ENCODE data around the gene CLBA1. TPM values are rescaled to one million over a fixed set of nuclear protein-coding genes. Genes with fewer than 3 reads are reported as not detected.

The CLBA1 gene
- total and polyA plus RNA-seq, 11 donors, result 0.76 to 3.7 (median 2.6) TPM

GRCh38 chr14:104965561-104966231, 19.9 kb upstream of the CLBA1 start:
- Histone ChIP-seq H3K27me3 (peaks cover 0 to 12% (median 0%) of the 10 kb centered on the region in 9 donors), H3K9me3 (no peaks in the 10 kb centered on the region), H3K27ac (peak overlapping the region in 1 of 12 donors; percentile 94), H3K36me3 (no peaks in the 10 kb centered on the region), H3K4me3 (no peak overlapping the region), H3K4me1 (peaks cover 3 to 33% (median 21%) of the 10 kb centered on the region in 12 donors)
- TF ChIP-seq POLR2A (IDR thresholded peaks at IDR 0.05), result no peak
- TF ChIP-seq CTCF (IDR thresholded peaks at IDR 0.05), result no peak
- 78 to 86% (median 84%) methylated on average over 9 to 13 of the region's 13 CpGs for WGBS, 4 donors
- ATAC-seq (no peak), DNase-seq (peak in 4 of 5 donors; percentile 6 to 54 (median 18))
- intact Hi-C loops (cut with DNase I), result loop anchor here in 3 of 10 donors (2.0 to 5.0 kb wide), 2 partner anchors 33 kb away; no protein-coding TSS in a partner anchor

GRCh38 chr14:104966261-104966865, 19.2 kb upstream of the CLBA1 start:
- H3K36me3 ChIP-seq, result no peaks in the 10 kb centered on the region
- TF ChIP-seq POLR2A (IDR thresholded peaks at IDR 0.05) (no peak), CTCF (IDR thresholded peaks at IDR 0.05) (no peak)
- H3K27me3 ChIP-seq, result peaks cover 0 to 12% (median 0%) of the 10 kb centered on the region in 9 donors
- no peaks in the 10 kb centered on the region for H3K9me3 ChIP-seq
- peak in 3 of 5 donors; percentile 5 to 59 (median 25) for DNase-seq
- no peak overlapping the region for H3K4me3 ChIP-seq
- ATAC-seq, result no peak
- intact Hi-C loops (cut with DNase I), result loop anchor here in 3 of 10 donors (2.0 to 5.0 kb wide), 2 partner anchors 34 kb away; no protein-coding TSS in a partner anchor
- H3K4me1 ChIP-seq, result peaks cover 3 to 39% (median 24%) of the 10 kb centered on the region in 12 donors
- peak overlapping the region in 6 of 12 donors; percentile 31 to 94 (median 48) for H3K27ac ChIP-seq
- WGBS, 4 donors, result 83 to 91% (median 86%) methylated on average over 8 to 9 of the region's 9 CpGs

- Histone ChIP-seq H3K27me3 (peaks cover 0 to 12% (median 0%) of the 10 kb centered on the region in 9 donors), H3K36me3 (no peaks in the 10 kb centered on the region), H3K4me3 (peak overlapping the region in 3 of 12 donors; percentile 39 to 48 (median 41)), H3K27ac (peak overlapping the region in 11 of 12 donors; percentile 22 to 94 (median 48)), H3K9me3 (no peaks in the 10 kb centered on the region), H3K4me1 (peaks cover 3 to 40% (median 24%) of the 10 kb centered on the region in 12 donors)
- 21 to 39% (median 36%) methylated on average over 3 to 8 of the region's 8 CpGs for WGBS, 4 donors
- DNase-seq (peak in 3 of 5 donors; percentile 26 to 62 (median 48)), ATAC-seq (peak in 3 of 4 donors; percentile 3 to 23 (median 5))
- TF ChIP-seq POLR2A (IDR thresholded peaks at IDR 0.05) (no peak), CTCF (IDR thresholded peaks at IDR 0.05) (no peak)
- intact Hi-C loops (cut with DNase I), result loop anchor here in 3 of 10 donors (2.0 to 5.0 kb wide), 2 partner anchors 34 to 35 kb away; no protein-coding TSS in a partner anchor
Measured at GRCh38 chr14:104966981-104967385, 18.6 kb upstream of the CLBA1 start.

Measured in heart left ventricle (tissue), 16 donors.